GM12878 (cell line): ENCODE measurements around the gene CELF2.

Experiments
- CBX3 ChIP-seq: fragments of 200-600 bp; sonication (generic); IDR thresholded peaks from 2 replicates; pipeline ENCODE4 v1.6.1; 2016; ENCODE audit warnings: low read depth, borderline replicate concordance
- EP300 ChIP-seq, 2 experiments: fragments of 150-350 bp in 1 of 2; IDR thresholded peaks; 2 replicates each; pipeline ENCODE4 v1.6.1; 2011 to 2012; ENCODE audit warnings: low read depth in 2 of 2, low read length in 2 of 2, borderline replicate concordance in 1 of 2, improper control_type of control experiment in 1 of 2, inconsistent platforms in 1 of 2; ENCODE audit not compliant: control insufficient read depth in 1 of 2
- EZH2 ChIP-seq: IDR thresholded peaks from 2 replicates; pipeline ENCODE4 v1.6.1; 2012; ENCODE audit warnings: low read depth, mild to moderate bottlenecking, control low read depth, inconsistent platforms, low read length, borderline replicate concordance; ENCODE audit not compliant: control insufficient read depth
- JUND ChIP-seq: IDR thresholded peaks from 2 replicates; pipeline ENCODE4 v1.6.1; 2012; ENCODE audit warnings: low read depth, mild to moderate bottlenecking, low read length, improper control_type of control experiment, moderate library complexity
- NFYB ChIP-seq: IDR thresholded peaks from 2 replicates; pipeline ENCODE4 v1.6.1; 2011; ENCODE audit warnings: low read depth, mild to moderate bottlenecking, low read length, improper control_type of control experiment, moderate library complexity; ENCODE audit not compliant: insufficient read depth
- NRF1 ChIP-seq: conservative IDR thresholded peaks from 2 replicates; pipeline ENCODE4 v1.6.1; 2011; ENCODE audit warnings: mild to moderate bottlenecking, low read depth, low read length, improper control_type of control experiment
- POLR2A ChIP-seq: IDR thresholded peaks from 2 replicates; pipeline ENCODE4 v1.6.1; 2011; ENCODE audit warnings: low read depth, mild to moderate bottlenecking, low read length
- RB1 ChIP-seq: fragments of 450-650 bp; formaldehyde crosslinking; IDR thresholded peaks from 2 replicates; pipeline ENCODE4 v1.6.1; 2017; ENCODE audit warnings: mild to moderate bottlenecking, borderline replicate concordance
- STAT3 ChIP-seq: IDR thresholded peaks from 2 replicates; pipeline ENCODE4 v1.6.1; 2011; ENCODE audit warnings: low read depth, low read length, improper control_type of control experiment
- ZBTB33 ChIP-seq: fragments of 450-650 bp; IDR thresholded peaks from 2 replicates; pipeline ENCODE4 v1.6.1; 2017; ENCODE audit warnings: mild to moderate bottlenecking
- ZNF24 ChIP-seq: fragments of 450-650 bp; IDR thresholded peaks from 2 replicates; pipeline ENCODE4 v1.6.1; 2017; ENCODE audit warnings: antibody characterized with exemption, mild to moderate bottlenecking
- ZNF274 ChIP-seq: IDR thresholded peaks from one replicate; pipeline ENCODE4 v1.8.0; 2011; ENCODE audit not compliant: insufficient read length, insufficient read depth
- ZSCAN29 ChIP-seq: fragments of 450-650 bp; IDR thresholded peaks from 2 replicates; pipeline ENCODE4 v1.6.1; 2017; ENCODE audit warnings: mild to moderate bottlenecking, moderate library complexity
- TF ChIP-seq, protein P1 (sequence below), 3 experiments: IDR thresholded peaks in 2 of 3; conservative IDR thresholded peaks in 1 of 3; 2 replicates each; pipeline ENCODE4 v1.5.1; 2011; ENCODE audit warnings: low read depth in 3 of 3, low read length in 3 of 3, mild to moderate bottlenecking in 3 of 3, control low read depth in 2 of 3, moderate library complexity in 2 of 3, inconsistent platforms in 1 of 3, mixed read lengths in 1 of 3; ENCODE audit not compliant: control insufficient read depth in 2 of 3, insufficient read depth in 1 of 3; ENCODE audit errors: extremely low read depth in 1 of 3

GRCh38 chr10:11146402-11147171 lies 128.9 kb downstream of the CELF2 start:
- TF ChIP-seq, protein P1, sequence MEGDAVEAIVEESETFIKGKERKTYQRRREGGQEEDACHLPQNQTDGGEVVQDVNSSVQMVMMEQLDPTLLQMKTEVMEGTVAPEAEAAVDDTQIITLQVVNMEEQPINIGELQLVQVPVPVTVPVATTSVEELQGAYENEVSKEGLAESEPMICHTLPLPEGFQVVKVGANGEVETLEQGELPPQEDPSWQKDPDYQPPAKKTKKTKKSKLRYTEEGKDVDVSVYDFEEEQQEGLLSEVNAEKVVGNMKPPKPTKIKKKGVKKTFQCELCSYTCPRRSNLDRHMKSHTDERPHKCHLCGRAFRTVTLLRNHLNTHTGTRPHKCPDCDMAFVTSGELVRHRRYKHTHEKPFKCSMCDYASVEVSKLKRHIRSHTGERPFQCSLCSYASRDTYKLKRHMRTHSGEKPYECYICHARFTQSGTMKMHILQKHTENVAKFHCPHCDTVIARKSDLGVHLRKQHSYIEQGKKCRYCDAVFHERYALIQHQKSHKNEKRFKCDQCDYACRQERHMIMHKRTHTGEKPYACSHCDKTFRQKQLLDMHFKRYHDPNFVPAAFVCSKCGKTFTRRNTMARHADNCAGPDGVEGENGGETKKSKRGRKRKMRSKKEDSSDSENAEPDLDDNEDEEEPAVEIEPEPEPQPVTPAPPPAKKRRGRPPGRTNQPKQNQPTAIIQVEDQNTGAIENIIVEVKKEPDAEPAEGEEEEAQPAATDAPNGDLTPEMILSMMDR (IDR thresholded peaks at IDR 0.05 in 2 of 3, conservative IDR thresholded peaks at IDR 0.05 in 1 of 3; ENCODE audit: control insufficient read depth in 2 of 3, extremely low read depth in 1 of 3, insufficient read depth in 1 of 3, low read depth in 3 of 3, low read length in 3 of 3) = no peak
- TF ChIP-seq NFYB (no peak), EZH2 (no peak), ZBTB33 (no peak), ZNF274 (no peak), POLR2A (no peak), ZSCAN29 (no peak), EP300 (IDR thresholded peaks at IDR 0.05; ENCODE audit: borderline replicate concordance in 1 of 2, control insufficient read depth in 1 of 2, low read depth in 2 of 2, low read length in 2 of 2) (no peak), JUND (no peak), NRF1 (no peak), STAT3 (no peak), RB1 (no peak), ZNF24 (no peak), CBX3 (no peak)
